Measurements from ENCODE around the gene IRAK2. TPM values are rescaled to one million over a fixed set of nuclear protein-coding genes. Genes with fewer than 3 reads are reported as not detected.
"Not testable (repeated sequence)": the region's sequence is repeated elsewhere in the genome, so short reads cannot be mapped to it uniquely, and the experiment has no call there.

IRAK2 gene
- 10 to 100 TPM in 3 of 6 donors, 1 to 10 TPM in 3; 8.2 to 12.6 (median 10.1) TPM for polyA plus RNA-seq (ENCODE audit: low read depth in 6 of 6)

- peaks cover 13 to 59% (median 18%) of the 10 kb centered on the region in 3 donors for H3K4me1 Mint-ChIP-seq
- ATAC-seq (ENCODE audit: low read depth in 2 of 2) (peak; percentile 84 to 87), DNase-seq (peak; percentile 64)
- H3K9me3 Mint-ChIP-seq, result peaks cover 0 to 7% (median 7%) of the 10 kb centered on the region in 7 donors
- peaks cover 5 to 10% of the 10 kb centered on the region in 2 donors for H3K36me3 Mint-ChIP-seq
- no peaks in the 10 kb centered on the region for H3K27me3 Mint-ChIP-seq
- peak within 1 kb of the TSS; percentile 75 to 94 (median 91) for H3K4me3 Mint-ChIP-seq
- peak within 1 kb of the TSS; percentile 42 to 86 (median 76) for H3K27ac Mint-ChIP-seq
Observed at GRCh38 chr3:10164546-10165393, at the start of gene IRAK2. Gene IRAK2 (plus strand): TSS chr3:10164919. CDS start chr3:10164955, 36 bp downstream.

- Mint-ChIP-seq H3K4me1 (peaks cover 14 to 47% (median 30%) of the 10 kb centered on the region in 3 donors), H3K9me3 (no peaks in the 10 kb centered on the region), H3K27ac (peak within 1 kb of the TSS; percentile 91 to 99 (median 98)), H3K27me3 (no peaks in the 10 kb centered on the region), H3K4me3 (peak within 1 kb of the TSS; percentile 91 to 99 (median 98)), H3K36me3 (no peaks in the 10 kb centered on the region)
- peak; percentile 93 to 95 for ATAC-seq (ENCODE audit: low read depth in 2 of 2)
- peak; percentile 90 for DNase-seq
Observed at GRCh38 chr3:10115326-10116137, 49.2 kb upstream of the IRAK2 start, which contains the start of gene BRK1. Gene BRK1 (plus strand): TSS chr3:10115675. CDS start chr3:10115702, 27 bp downstream.

- Mint-ChIP-seq H3K4me3 (peak overlapping the region; percentile 91 to 99 (median 98)), H3K4me1 (peaks cover 17 to 53% (median 36%) of the 10 kb centered on the region in 3 donors), H3K27me3 (no peaks in the 10 kb centered on the region), H3K9me3 (no peaks in the 10 kb centered on the region), H3K36me3 (no peaks in the 10 kb centered on the region), H3K27ac (peak overlapping the region; percentile 91 to 99 (median 98))
- DNase-seq (no peak), ATAC-seq (ENCODE audit: low read depth in 2 of 2) (no peak)
Observed at GRCh38 chr3:10116138-10116460, 48.6 kb upstream of the IRAK2 start.

- peaks cover 17 to 53% (median 38%) of the 10 kb centered on the region in 3 donors for H3K4me1 Mint-ChIP-seq
- H3K9me3 Mint-ChIP-seq, result no peaks in the 10 kb centered on the region
- DNase-seq, result no peak
- H3K36me3 Mint-ChIP-seq, result no peaks in the 10 kb centered on the region
- no peak for ATAC-seq (ENCODE audit: low read depth in 2 of 2)
- H3K4me3 Mint-ChIP-seq, result peak overlapping the region; percentile 91 to 99 (median 98)
- H3K27me3 Mint-ChIP-seq, result no peaks in the 10 kb centered on the region
- H3K27ac Mint-ChIP-seq, result peak overlapping the region in 2 of 6 donors; percentile 56 to 62
Observed at GRCh38 chr3:10116928-10117327, 47.8 kb upstream of the IRAK2 start.

- Mint-ChIP-seq H3K36me3 (peaks cover 0 to 7% of the 10 kb centered on the region in 2 donors), H3K9me3 (no peaks in the 10 kb centered on the region), H3K4me1 (peaks cover 22 to 60% (median 44%) of the 10 kb centered on the region in 3 donors), H3K4me3 (peak overlapping the region in 1 of 8 donors; percentile 22), H3K27ac (peak overlapping the region in 1 of 6 donors; percentile 11), H3K27me3 (no peaks in the 10 kb centered on the region)
- no peak for ATAC-seq (ENCODE audit: low read depth in 2 of 2)
- DNase-seq, result no peak
Observed at GRCh38 chr3:10119376-10119775, 45.3 kb upstream of the IRAK2 start.

GRCh38 chr3:10121064-10121463 is 43.7 kb upstream of the IRAK2 start:
- H3K4me3 Mint-ChIP-seq, result no peak overlapping the region

GRCh38 chr3:10122724-10123123 is 42.0 kb upstream of the IRAK2 start:
- no peak for DNase-seq
- Mint-ChIP-seq H3K27me3 (no peaks in the 10 kb centered on the region), H3K9me3 (no peaks in the 10 kb centered on the region), H3K4me3 (no peak overlapping the region), H3K36me3 (peaks cover 17 to 28% of the 10 kb centered on the region in 2 donors), H3K4me1 (peaks cover 27 to 37% (median 37%) of the 10 kb centered on the region in 3 donors), H3K27ac (peak overlapping the region in 4 of 6 donors; percentile 15 to 76 (median 50))
- no peak for ATAC-seq (ENCODE audit: low read depth in 2 of 2)

More at GRCh38 chr3:10121064-10121463, 43.7 kb upstream of the IRAK2 start:
- Mint-ChIP-seq H3K4me1 (peaks cover 23 to 53% (median 38%) of the 10 kb centered on the region in 3 donors), H3K9me3 (no peaks in the 10 kb centered on the region), H3K27me3 (no peaks in the 10 kb centered on the region), H3K36me3 (peaks cover under 1 to 13% of the 10 kb centered on the region in 2 donors), H3K27ac (peak overlapping the region in 2 of 6 donors; percentile 14 to 33)
- ATAC-seq (ENCODE audit: low read depth in 2 of 2), result no peak
- DNase-seq, result no peak

- not testable (repeated sequence) for H3K4me3 Mint-ChIP-seq; DNase-seq; ATAC-seq (ENCODE audit: low read depth in 2 of 2); H3K27me3 Mint-ChIP-seq; H3K9me3 Mint-ChIP-seq; H3K4me1 Mint-ChIP-seq; H3K36me3 Mint-ChIP-seq
- peak overlapping the region in 1 of 6 donors; percentile 28 for H3K27ac Mint-ChIP-seq
Observed at GRCh38 chr3:10135872-10136271, 28.8 kb upstream of the IRAK2 start.

- no peak for DNase-seq
- Mint-ChIP-seq H3K36me3 (no peaks in the 10 kb centered on the region), H3K4me3 (no peak overlapping the region), H3K27ac (no peak overlapping the region), H3K27me3 (no peaks in the 10 kb centered on the region), H3K4me1 (peaks cover 0 to 7% (median 0%) of the 10 kb centered on the region in 3 donors), H3K9me3 (peaks cover 0 to 2% (median 0%) of the 10 kb centered on the region in 7 donors)
- ATAC-seq (ENCODE audit: low read depth in 2 of 2), result no peak
Observed at GRCh38 chr3:10136426-10137005, 28.2 kb upstream of the IRAK2 start.

GRCh38 chr3:10137178-10137577 is 27.5 kb upstream of the IRAK2 start:
- Mint-ChIP-seq H3K4me3 (peak overlapping the region in 1 of 8 donors; percentile 44), H3K9me3 (peaks cover 0 to 2% (median 0%) of the 10 kb centered on the region in 7 donors), H3K4me1 (peaks cover 0 to 9% (median 0%) of the 10 kb centered on the region in 3 donors), H3K27ac (no peak overlapping the region), H3K27me3 (no peaks in the 10 kb centered on the region), H3K36me3 (no peaks in the 10 kb centered on the region)
- DNase-seq, result no peak
- ATAC-seq (ENCODE audit: low read depth in 2 of 2), result no peak

- DNase-seq (no peak), ATAC-seq (ENCODE audit: low read depth in 2 of 2) (no peak)
- Mint-ChIP-seq H3K27ac (peak overlapping the region in 4 of 6 donors; percentile 93 to 99 (median 96)), H3K36me3 (peaks cover 0 to 3% of the 10 kb centered on the region in 2 donors), H3K9me3 (no peaks in the 10 kb centered on the region), H3K4me1 (peaks cover 17 to 40% (median 24%) of the 10 kb centered on the region in 3 donors), H3K27me3 (no peaks in the 10 kb centered on the region), H3K4me3 (peak overlapping the region; percentile 80 to 99 (median 96))
Observed at GRCh38 chr3:10140996-10141546, 23.6 kb upstream of the IRAK2 start.

GRCh38 chr3:10142707-10143560 is 21.8 kb upstream of the IRAK2 start:
- no peak for ATAC-seq (ENCODE audit: low read depth in 2 of 2)
- Mint-ChIP-seq H3K27ac (peak overlapping the region; percentile 93 to 99 (median 97)), H3K4me1 (peaks cover 17 to 51% (median 31%) of the 10 kb centered on the region in 3 donors), H3K9me3 (no peaks in the 10 kb centered on the region), H3K27me3 (no peaks in the 10 kb centered on the region), H3K36me3 (peaks cover 0 to 3% of the 10 kb centered on the region in 2 donors), H3K4me3 (peak overlapping the region; percentile 80 to 99 (median 96))
- DNase-seq, result no peak
